Muscle of leg (tissue), 9 donors: Measurements from ENCODE around the gene TRIM27. TPM values are rescaled to one million over a fixed set of nuclear protein-coding genes. Genes with fewer than 3 reads are reported as not detected.

Experiments
- polyA plus RNA-seq, 8 donors: library from polyadenylated mRNA; unstranded; fragments of 120-200 nt; gene quantifications; one replicate each; pipeline versions ENCODE4 v1.2.1 to v1.2.3, GENCODE V29; 2013; ENCODE audit warnings: inconsistent platforms in 1 of 8, low replicate concordance in 1 of 8; ENCODE audit not compliant: insufficient read length in 8 of 8, insufficient read depth in 1 of 8
- total RNA-seq: library from RNA; stranded (reverse); fragments of 120-200 nt; gene quantifications from one replicate; pipeline ENCODE4 v1.2.4, GENCODE V29; 2013

Gene TRIM27
- total and polyA plus RNA-seq, 9 donors, result 39.6 to 52.3 (median 45.8) TPM

Other genes with a start within 250 kb of the TRIM27 start
- 2.3 TPM for gene ZNF311, start 81.3 kb upstream of the TRIM27 start, total RNA-seq
- gene ZNF311, start 81.3 kb upstream of the TRIM27 start, polyA plus RNA-seq, result 1 to 10 TPM; 1.5 to 2.7 (median 2.2) TPM
- not detected for gene OR2W1, start 121.2 kb upstream of the TRIM27 start, total RNA-seq
- gene OR2W1, start 121.2 kb upstream of the TRIM27 start, polyA plus RNA-seq, result not detected
- not detected for gene OR2B3, start 163.3 kb upstream of the TRIM27 start, total RNA-seq
- not detected for gene OR2B3, start 163.3 kb upstream of the TRIM27 start, polyA plus RNA-seq
- gene OR2J1, start 175.5 kb upstream of the TRIM27 start, total RNA-seq, result not detected
- gene OR2J1, start 175.5 kb upstream of the TRIM27 start, polyA plus RNA-seq, result not detected
- not detected for gene OR2J3, start 184.1 kb upstream of the TRIM27 start, total RNA-seq
- not detected for gene OR2J3, start 184.1 kb upstream of the TRIM27 start, polyA plus RNA-seq
- not detected for gene OR2J2, start 246.9 kb upstream of the TRIM27 start, total RNA-seq
- not detected for gene OR2J2, start 246.9 kb upstream of the TRIM27 start, polyA plus RNA-seq